ENCODE results near the gene RABGAP1L.

RABGAP1L gene

GRCh38 chr1:174398246-174398645 is 238.9 kb downstream of the RABGAP1L start:
- no peak for TF ChIP-seq CTCF (IDR thresholded peaks at IDR 0.05)
- H3K4me3 Mint-ChIP-seq, result no peak overlapping the region
- no peak overlapping the region for H3K27ac Mint-ChIP-seq
- no peaks in the 10 kb centered on the region for H3K9me3 Mint-ChIP-seq
- no peaks in the 10 kb centered on the region for H3K27me3 Mint-ChIP-seq (ENCODE audit: low read depth, poor library complexity)
- H3K4me1 Mint-ChIP-seq, result no peaks in the 10 kb centered on the region
- peaks cover 6% of the 10 kb centered on the region for H3K36me3 Mint-ChIP-seq (ENCODE audit: low read depth)
- DNase-seq, result no peak

- Mint-ChIP-seq H3K36me3 (ENCODE audit: low read depth) (peaks cover 6% of the 10 kb centered on the region), H3K9me3 (no peaks in the 10 kb centered on the region), H3K27ac (no peak overlapping the region), H3K4me1 (no peaks in the 10 kb centered on the region), H3K4me3 (no peak overlapping the region), H3K27me3 (ENCODE audit: low read depth, poor library complexity) (no peaks in the 10 kb centered on the region)
- no peak for DNase-seq
- no peak for TF ChIP-seq CTCF (IDR thresholded peaks at IDR 0.05)
Observed at GRCh38 chr1:174399211-174399610, 239.9 kb downstream of the RABGAP1L start.

- no peak for TF ChIP-seq CTCF (IDR thresholded peaks at IDR 0.05)
- Mint-ChIP-seq H3K9me3 (no peaks in the 10 kb centered on the region), H3K27ac (no peak overlapping the region), H3K4me1 (no peaks in the 10 kb centered on the region), H3K27me3 (ENCODE audit: low read depth, poor library complexity) (no peaks in the 10 kb centered on the region), H3K36me3 (ENCODE audit: low read depth) (peaks cover 6% of the 10 kb centered on the region), H3K4me3 (no peak overlapping the region)
- no peak for DNase-seq
Observed at GRCh38 chr1:174401075-174401474, 241.8 kb downstream of the RABGAP1L start.

- Mint-ChIP-seq H3K36me3 (ENCODE audit: low read depth) (peaks cover 9% of the 10 kb centered on the region), H3K4me1 (no peaks in the 10 kb centered on the region), H3K27me3 (ENCODE audit: low read depth, poor library complexity) (no peaks in the 10 kb centered on the region), H3K4me3 (no peak overlapping the region), H3K9me3 (peaks cover 5% of the 10 kb centered on the region), H3K27ac (no peak overlapping the region)
- TF ChIP-seq CTCF (IDR thresholded peaks at IDR 0.05), result no peak
- DNase-seq, result no peak
Observed at GRCh38 chr1:174405219-174405618, 245.9 kb downstream of the RABGAP1L start.

GRCh38 chr1:174406421-174406820 is 247.1 kb downstream of the RABGAP1L start:
- Mint-ChIP-seq H3K4me1 (no peaks in the 10 kb centered on the region), H3K27me3 (ENCODE audit: low read depth, poor library complexity) (no peaks in the 10 kb centered on the region), H3K9me3 (peaks cover 5% of the 10 kb centered on the region), H3K36me3 (ENCODE audit: low read depth) (peaks cover 9% of the 10 kb centered on the region), H3K27ac (no peak overlapping the region), H3K4me3 (no peak overlapping the region)
- no peak for DNase-seq
- TF ChIP-seq CTCF (IDR thresholded peaks at IDR 0.05), result no peak

- H3K27me3 Mint-ChIP-seq (ENCODE audit: low read depth, poor library complexity), result no peaks in the 10 kb centered on the region
- DNase-seq, result no peak
- no peak overlapping the region for H3K4me3 Mint-ChIP-seq
- no peaks in the 10 kb centered on the region for H3K4me1 Mint-ChIP-seq
- H3K9me3 Mint-ChIP-seq, result peaks cover 5% of the 10 kb centered on the region
- H3K36me3 Mint-ChIP-seq (ENCODE audit: low read depth), result peaks cover 9% of the 10 kb centered on the region
- TF ChIP-seq CTCF (IDR thresholded peaks at IDR 0.05), result no peak
- no peak overlapping the region for H3K27ac Mint-ChIP-seq
Observed at GRCh38 chr1:174407665-174408064, 248.3 kb downstream of the RABGAP1L start.
